Measurements from ENCODE around the gene CHKB. TPM values are rescaled to one million over a fixed set of nuclear protein-coding genes. Genes with fewer than 3 reads are reported as not detected.
"Not testable (repeated sequence)": the region's sequence is repeated elsewhere in the genome, so short reads cannot be mapped to it uniquely, and the experiment has no call there.

The CHKB gene
- total RNA-seq, 2 donors from 2014 or later: 30.1 to 31.6 TPM

DNA sequence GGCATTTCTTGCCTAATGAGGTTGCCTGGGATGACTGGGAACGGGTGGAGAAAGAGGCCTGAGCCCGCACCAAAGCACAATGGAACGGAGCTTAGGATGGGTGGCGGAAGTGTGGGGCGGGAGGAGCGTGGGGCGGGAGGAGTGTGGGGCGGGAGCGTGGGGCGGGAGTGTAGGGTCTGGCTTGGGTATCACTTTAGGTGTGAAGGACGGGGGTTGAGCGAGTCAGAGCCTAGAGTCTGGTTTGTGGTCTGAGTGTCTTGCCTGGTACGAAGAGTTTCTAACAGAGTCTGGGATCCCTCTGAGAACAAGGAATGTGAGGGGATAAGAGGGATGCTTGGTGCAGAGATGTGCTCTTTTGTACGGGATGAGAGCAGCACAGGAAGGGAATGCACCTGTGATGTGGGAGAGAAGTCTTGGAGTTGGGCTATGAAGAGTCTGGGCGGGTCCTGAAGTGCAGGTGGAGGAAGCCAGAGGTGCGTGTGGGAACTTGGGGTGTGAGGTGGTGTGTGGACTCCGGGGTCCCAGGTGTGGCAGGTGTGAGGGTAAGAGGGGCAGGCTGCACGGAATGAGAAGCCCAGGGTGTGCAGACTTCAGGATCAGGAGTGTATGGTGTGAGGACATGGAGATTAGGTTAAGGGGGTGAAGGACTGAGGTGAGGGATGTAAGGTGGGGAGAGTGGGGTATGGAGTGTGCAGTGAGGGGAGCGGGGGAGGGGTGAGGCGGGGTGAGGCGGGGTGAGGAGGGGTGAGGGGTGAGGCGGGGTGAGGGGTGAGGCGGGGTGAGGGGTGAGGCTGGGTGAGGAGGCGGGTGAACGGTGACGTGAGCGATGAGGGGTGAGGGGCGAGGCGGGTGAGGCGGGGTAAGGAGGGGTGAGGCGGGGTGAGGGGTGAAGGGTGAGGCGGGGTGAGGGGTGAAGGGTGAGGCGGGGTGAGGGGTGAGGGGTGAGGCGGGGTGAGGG lies 21.0 kb downstream of the CHKB start:
- intact Hi-C loops (cut with DNase I): no loop called here
- DNase-seq (ENCODE audit: low spot score): no peak

- intact Hi-C loops (cut with DNase I): no loop called here
- DNase-seq (ENCODE audit: low spot score): no peak
Observed at GRCh38 chr22:50560034-50560433, 22.6 kb downstream of the CHKB start.

GRCh38 chr22:50556703-50557102 lies 25.9 kb downstream of the CHKB start:
- intact Hi-C loops (cut with DNase I): no loop called here
- DNase-seq (ENCODE audit: low spot score): no peak

- DNase-seq (ENCODE audit: low spot score): no peak
- intact Hi-C loops (cut with DNase I): no loop called here
Observed at GRCh38 chr22:50553310-50553709, 29.3 kb downstream of the CHKB start.

DNA sequence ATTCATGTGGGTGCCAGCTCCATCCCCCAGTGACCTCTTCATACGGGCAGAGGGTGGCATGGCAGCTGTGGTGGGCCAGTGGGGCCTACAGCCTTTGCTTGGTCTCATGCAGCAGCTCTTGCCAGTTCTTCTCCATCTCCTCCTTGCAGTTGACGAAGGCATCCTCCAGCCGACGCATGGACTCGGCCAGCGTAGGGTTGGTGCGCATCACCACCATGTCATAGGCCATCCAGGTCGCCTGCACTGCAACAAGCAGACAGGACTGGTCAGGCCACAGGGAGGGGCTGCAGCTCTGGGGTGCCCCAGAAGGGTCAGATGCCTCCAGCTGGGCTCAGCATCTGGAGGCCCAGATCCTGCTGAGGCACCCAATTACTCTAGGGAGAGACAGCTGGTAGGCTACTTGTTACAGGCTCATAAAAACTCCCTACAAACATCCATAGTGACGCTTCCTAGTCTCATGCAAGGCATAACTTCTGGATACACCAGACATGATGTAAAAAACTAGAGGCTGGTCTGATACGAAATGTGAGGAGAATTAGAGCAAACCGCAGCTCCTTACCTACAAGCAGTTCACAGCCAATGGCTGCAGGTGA lies 31.4 kb downstream of the CHKB start:
- intact Hi-C loops (cut with DNase I): no loop called here
- no peak for DNase-seq (ENCODE audit: low spot score)

DNA sequence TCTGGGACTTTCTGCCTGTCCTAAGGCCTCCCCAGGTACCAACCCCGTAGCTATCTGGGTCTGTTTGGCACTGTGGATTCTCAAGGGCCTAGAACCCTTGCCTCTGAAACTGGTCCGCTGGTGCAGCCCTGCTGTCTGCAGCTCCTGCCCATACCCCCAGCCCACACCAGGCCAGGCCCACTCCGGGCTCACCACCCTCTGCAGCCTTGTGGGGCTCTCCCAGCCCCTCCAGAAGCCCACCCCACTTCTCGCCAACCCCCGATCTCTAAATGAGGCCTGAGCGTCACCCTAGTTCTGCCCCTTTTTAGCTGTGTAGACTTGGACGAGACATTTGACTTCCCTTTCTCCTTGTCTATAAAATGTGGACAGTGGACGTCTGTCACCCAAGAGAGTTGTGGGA lies 32.3 kb downstream of the CHKB start:
- DNase-seq (ENCODE audit: low spot score): no peak
- intact Hi-C loops (cut with DNase I): no loop called here

DNA sequence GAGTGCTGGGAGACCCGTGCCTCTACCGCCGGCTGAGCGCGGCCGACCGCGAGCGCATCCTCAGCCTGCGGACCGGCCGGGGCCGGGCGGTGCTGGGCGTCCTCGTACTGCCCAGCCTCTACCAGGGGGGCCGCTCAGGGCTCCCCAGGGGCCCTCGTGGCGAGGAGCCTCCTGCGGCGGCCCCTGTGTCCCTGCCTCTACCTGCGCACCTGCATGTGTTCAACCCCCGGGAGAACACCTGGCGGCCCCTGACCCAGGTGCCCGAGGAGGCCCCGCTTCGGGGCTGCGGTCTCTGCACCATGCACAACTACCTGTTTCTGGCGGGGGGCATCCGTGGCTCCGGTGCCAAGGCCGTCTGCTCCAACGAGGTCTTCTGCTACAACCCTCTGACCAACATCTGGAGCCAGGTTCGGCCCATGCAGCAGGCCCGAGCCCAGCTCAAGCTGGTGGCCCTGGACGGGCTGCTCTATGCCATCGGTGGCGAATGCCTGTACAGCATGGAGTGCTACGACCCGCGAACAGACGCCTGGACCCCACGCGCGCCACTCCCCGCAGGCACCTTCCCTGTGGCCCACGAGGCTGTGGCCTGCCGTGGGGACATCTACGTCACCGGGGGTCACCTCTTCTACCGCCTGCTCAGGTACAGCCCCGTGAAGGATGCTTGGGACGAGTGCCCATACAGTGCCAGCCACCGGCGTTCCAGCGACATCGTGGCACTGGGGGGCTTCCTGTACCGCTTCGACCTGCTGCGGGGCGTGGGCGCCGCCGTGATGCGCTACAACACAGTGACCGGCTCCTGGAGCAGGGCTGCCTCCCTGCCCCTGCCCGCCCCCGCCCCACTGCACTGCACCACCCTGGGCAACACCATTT lies 33.5 kb downstream of the CHKB start:
- DNase-seq (ENCODE audit: low spot score): no peak
- intact Hi-C loops (cut with DNase I): no loop called here

DNA sequence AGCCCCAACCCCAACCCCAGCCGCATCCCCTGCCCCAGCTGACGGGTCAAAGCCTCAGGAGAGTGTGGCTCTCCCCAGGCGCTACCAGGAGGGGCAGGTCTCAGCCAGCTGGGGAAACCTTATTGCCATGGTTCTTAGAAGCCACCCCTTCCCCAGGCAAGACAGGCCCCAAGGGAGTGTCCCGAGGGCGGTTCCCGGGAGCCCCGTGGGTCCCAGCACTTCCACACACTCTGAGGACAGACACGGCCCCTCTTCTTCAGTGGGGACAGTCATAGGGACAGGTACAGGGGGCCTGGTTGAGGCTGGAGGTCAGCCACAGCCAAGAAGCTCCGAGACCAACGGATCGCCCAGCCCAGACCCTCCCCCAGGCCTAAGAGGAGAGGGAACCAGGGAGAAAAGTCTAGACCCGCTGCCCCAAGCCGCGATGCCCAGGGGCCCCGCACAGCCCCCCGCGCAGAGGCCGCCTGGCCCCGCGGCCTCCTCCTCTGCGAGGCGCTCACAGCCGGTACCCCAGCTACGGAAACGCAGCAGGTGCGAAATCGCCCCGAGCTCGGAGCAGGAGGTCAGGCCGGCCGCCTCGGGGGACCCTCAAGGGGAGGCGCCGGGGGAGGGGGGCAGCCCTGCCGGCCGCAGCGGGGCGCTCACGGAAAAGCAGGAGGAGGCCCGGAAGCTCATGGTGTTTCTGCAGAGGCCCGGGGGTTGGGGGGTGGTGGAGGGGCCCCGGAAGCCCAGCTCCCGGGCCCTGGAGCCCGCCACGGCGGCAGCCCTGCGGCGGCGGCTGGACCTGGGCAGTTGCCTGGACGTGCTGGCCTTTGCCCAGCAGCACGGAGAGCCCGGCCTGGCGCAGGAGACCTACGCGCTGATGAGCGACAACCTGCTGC lies 34.4 kb downstream of the CHKB start:
- intact Hi-C loops (cut with DNase I): no loop called here
- no peak for DNase-seq (ENCODE audit: low spot score)

DNA sequence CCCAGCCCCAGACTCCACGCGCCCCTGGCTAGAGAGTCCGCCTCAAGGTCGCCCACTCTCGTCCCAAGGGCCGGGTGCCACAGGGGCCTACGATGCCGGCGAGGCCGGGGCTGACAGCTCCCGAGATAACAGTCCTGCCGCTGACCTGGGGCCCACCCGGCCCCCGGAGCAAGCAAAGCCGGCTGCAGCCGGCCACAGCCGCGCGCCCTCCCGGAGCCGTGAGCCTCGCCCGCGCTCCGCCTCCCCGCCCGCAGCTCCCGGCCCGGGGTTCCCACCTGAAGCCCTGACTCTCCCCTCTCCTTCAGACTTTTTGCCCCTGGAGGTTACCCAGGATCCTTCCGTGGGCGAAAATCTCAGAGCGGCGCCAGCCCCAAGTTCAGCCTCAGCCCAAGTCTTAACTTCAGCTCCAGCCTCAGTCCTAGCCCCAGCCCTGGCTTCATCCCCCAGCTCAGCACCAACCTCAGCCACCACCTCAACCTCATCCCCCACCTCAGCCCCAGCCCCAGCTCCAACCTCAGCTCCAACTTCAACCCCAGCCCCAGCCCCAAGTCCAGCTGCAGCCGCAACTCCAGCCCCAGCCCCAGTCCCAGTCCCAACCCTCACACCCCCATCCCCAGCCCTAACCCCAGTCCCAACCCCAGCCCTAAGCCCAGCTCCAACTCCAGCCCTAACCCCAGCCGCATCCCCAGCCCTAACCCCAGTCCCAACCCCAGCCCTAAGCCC lies 35.2 kb downstream of the CHKB start:
- intact Hi-C loops (cut with DNase I): no loop called here
- no peak for DNase-seq (ENCODE audit: low spot score)

DNA sequence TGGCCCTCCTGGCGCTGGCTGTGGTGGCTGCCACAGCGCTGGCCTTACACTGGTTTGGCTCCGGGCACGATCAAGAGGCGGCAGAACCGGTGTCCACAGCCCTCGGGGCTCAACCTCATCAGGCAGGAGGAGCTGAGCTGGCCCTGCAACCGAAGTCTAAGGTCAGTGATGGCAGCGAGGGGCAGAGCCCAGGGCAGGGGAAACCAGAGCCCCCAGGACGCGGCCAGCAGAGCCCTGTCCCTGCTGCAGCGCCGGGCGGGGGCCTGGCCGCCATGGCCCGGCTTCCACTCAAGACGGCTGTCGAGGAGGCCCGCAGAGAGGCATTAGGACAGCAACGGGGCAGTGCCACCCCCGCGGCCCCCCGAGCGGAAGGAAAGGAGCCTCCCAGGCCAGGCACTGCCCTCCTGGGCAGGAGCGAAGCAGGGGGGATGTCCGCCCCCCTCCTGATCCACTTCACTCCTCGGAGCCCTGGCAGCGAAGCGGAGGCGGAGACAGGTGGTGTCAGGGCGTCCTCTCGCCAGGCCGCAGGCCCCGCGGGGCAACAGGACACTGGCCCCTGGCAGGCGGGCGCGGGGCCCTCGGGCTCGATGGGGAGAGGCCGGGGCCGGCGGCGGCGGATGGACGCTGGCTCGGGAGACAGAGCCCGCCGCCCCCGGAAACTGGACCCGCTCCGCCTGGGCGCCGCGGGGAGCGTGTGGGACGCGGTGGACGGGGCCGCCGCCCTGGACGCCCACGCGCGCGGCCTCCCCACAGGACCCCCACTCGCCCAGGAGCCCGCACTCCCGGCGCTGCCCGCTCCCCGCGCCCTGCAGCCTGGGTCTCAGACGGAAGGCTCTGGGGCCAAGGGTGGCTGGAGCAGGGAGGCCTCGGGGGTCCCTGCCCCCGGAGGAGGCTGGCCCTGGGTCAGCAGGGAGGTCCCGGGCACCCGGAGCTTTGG lies 36.1 kb downstream of the CHKB start:
- intact Hi-C loops (cut with DNase I): no loop called here
- DNase-seq (ENCODE audit: low spot score): no peak

DNA sequence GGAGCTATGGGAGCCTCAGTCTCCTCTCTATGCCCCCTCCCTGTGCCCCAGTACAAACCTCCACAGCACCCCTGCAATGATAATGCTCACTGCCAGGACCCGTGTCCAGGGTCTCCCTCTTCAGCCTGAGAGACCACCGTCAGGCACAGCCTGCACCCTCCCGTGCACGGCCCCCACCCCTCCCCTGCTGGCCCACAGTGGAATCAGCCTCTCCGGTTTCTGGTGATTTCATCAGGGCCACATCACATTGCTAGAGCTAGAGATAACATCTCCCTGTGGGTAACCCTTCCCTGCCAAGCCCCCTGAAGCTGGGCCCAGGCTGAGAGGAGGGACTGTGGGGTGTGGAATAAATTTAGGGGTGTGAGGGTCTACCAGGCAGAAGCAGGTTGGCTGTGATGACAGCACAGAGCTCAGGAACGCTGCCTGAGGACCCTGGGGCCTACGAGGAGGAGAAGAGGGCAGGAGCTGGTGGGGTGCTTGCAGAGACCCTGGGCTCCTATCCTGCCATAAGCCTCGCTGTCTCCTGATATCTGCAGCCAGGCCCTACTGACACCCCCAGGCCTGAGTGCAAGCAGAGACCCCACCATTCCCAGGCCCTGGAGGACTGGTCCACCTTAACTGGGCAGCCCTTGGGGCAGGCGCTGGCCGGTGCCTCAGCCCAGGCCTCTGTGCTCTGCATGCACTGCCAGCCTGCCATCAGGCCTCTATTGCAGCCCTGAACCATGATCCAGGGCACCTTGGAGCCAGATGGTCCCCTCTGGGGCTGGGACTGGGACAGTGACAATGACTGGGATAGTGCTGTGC lies 36.9 kb downstream of the CHKB start, which contains the start of gene KLHDC7B:
KLHDC7B (plus strand) TSS at position 378 of the 804 bp plus-strand sequence; CDS start at position 723, 345 bp downstream.
- intact Hi-C loops (cut with DNase I): no loop called here
- DNase-seq (ENCODE audit: low spot score): no peak

GRCh38 chr22:50544746-50545253 lies 37.8 kb downstream of the CHKB start:
- intact Hi-C loops (cut with DNase I): no loop called here
- DNase-seq (ENCODE audit: low spot score): no peak

DNA sequence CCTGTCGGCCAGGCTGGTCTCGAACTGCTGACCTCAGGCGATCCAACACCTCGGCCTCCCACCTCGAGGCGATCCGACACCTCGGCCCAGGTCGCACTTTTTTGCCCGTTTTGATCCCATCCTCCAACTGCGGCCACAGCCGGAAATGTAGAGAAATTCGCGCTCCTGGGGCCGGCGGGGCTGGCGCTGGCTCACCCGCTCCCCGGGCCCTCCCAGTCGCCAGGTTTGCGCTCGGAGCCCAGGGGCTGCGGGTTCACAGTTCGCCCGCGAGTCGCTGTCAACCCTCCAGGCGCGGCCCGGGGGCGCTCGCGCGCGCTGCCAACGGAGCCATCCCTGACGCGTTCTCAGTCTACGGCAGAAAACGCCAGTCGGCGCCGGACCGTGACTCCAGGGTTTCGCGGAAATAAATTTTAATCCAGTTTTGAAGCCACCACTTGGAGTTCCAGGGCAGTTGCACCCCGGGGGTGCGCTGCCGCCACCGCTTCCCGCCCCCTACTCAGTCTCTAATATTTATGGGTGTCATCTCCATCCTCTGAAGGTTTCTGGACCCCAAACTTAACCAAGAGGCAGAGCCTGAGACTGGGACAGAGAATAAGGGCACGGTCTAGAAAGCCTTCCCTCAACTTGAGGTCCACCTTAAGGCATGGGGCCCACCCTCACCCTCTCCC lies 38.4 kb downstream of the CHKB start:
- intact Hi-C loops (cut with DNase I): no loop called here
- DNase-seq (ENCODE audit: low spot score): peak; percentile 93

DNA sequence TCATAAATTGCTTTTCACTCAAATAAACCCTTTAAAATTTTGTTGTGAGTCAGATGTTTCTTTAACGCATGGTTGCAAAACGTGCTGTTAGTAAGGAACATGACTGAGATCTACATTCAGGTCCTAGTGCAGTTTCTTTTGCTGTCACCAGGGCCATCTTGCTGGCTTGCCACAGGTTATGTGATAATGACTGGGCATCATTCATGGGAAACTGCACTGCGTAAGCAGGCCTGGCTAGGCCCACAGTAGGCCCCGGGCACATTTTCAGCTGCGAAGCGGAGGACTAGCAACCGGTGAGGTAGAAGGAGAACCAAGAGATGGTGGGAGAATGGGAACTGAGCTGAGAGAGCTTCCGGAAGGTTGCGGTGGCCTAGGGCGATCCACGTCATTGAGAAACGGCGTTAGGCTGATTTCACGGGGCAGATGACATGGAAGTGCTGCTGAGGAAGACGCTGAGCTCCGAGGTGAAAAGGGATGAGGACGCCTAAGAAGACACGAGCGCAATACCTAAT lies 40.2 kb downstream of the CHKB start:
- DNase-seq (ENCODE audit: low spot score): peak; percentile 87
- intact Hi-C loops (cut with DNase I): no loop called here

DNA sequence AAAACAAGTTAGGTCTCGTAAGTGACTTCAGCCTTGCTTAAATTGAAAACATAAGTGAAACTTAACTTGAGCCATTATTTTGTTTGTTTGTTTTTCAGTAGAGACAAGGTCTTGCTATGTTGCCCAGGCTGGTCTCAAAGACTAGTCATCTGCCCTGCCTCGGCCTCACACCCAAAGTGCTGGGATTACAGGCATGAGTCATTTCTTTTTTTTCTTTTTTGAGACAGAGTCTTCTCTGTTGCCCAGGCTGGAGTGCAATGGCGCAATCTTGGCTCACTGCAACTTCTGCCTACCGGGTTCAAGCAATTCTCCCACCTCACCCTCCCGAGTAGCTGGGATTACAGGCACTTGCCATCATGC lies 41.0 kb downstream of the CHKB start:
- intact Hi-C loops (cut with DNase I): not testable (repeated sequence)

More for the DNA sequence above, 41.0 kb downstream of the CHKB start:
- DNase-seq (ENCODE audit: low spot score): peak; percentile 83
